Jurkat, Clone E6-1 (cell line): ENCODE results near the gene KIF12.
A peak's percentile ranks its signal among the peaks of the same experiment; 100 is the strongest.
"Not testable (repeated sequence)": the region's sequence is repeated elsewhere in the genome, so short reads cannot be mapped to it uniquely, and the experiment has no call there.

Experiments
- DNase-seq: peaks from one replicate; pipeline ENCODE4 v3.0.0-alpha.2; 2011; ENCODE audit warnings: low read depth, low spot score
- H3K4me3 ChIP-seq: 2 replicates; pipeline ENCODE4 v1.5.1; 2011; ENCODE audit warnings: mild to moderate bottlenecking, low read length, control low read depth, moderate library complexity

The KIF12 gene

DNA sequence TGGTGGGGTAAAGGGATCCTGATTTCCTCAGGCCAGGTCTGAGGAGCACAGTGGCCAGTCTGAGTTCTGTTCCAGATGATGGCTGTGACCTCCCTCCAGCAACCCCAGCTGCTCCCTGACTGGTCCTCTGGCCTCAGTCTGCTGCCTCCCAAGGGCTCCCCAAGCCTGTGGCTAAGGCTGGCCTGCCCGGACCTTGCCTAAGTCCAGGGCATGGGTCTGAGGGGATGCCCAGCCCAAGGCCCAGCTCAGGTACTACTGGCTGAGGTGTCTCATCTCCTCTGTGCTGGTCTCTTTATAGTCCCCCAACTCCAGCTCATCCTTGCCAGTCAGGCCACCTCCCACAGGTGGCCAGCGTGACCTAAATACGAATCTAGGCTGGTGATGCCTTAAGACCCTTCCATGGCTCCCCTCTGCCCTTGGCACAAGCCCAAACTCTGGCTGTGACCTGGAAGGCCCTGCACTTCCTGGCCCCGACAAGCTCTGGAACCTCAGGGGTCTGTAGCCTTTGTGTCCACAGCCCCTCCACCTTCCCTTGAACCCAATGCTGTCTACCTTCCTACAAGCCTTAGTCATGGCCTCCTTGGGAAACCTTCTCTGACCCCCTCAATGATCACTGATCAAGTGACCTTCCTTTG is 9.8 kb downstream of the KIF12 start:
- H3K4me3 ChIP-seq = no peak overlapping the region
- DNase-seq = no peak

DNA sequence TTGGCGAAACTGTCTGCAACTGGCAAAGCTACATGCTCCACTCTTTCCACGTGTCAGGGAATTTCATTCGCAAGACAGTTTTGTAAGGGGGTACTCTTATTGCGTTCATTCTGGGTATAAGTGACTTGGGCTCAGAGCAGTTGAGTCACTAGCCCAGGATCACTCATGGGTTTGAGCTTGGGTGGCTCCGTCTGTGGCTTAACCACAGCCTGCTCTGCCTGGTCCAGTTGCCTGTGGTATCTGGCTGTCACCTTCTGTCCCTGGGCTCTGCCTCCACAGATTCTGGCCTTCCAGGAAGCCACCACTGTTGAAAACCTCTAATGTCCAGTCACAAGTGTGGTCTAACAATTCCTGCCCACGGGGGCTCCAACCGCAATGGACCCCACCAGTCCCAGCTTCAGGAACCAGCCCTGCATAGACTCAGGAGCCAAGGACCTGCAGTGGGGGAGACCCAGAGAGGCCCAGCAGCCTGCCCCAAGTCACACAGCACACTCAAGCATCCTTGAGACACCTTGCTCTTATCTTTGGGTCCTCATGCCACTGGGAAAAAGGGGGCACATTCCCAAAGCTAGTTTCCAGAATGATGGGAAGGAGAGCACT is 10.4 kb downstream of the KIF12 start:
- DNase-seq = no peak
- H3K4me3 ChIP-seq = no peak overlapping the region

DNA sequence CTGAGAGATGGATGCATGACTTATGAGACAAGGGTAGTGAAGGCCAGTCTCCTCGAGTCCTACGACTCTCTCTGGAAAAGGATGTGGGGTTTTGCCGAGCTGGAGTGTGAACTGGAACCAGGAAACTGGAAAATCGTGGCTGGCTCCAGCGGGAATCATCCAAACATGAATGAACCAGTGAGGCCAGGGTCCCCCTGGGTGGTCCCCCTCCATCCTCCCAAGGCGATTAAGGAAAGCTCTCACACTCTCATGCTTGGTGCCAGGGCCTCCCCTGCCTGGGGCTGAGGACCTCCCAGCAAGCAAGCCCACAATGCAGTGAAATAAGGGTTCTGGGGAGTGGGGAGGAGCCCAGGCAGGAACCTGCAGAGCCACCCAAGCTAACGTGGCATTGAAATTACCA is 11.4 kb downstream of the KIF12 start:
- no peak for DNase-seq

GRCh38 chr9:114086607-114087006 is 12.5 kb downstream of the KIF12 start:
- DNase-seq = no peak
- no peak overlapping the region for H3K4me3 ChIP-seq

More for the DNA sequence above, 11.4 kb downstream of the KIF12 start:
- H3K4me3 ChIP-seq = no peak overlapping the region

- H3K4me3 ChIP-seq = no peak overlapping the region
- DNase-seq = no peak
Observed at GRCh38 chr9:114086009-114086408, 13.1 kb downstream of the KIF12 start.

DNA sequence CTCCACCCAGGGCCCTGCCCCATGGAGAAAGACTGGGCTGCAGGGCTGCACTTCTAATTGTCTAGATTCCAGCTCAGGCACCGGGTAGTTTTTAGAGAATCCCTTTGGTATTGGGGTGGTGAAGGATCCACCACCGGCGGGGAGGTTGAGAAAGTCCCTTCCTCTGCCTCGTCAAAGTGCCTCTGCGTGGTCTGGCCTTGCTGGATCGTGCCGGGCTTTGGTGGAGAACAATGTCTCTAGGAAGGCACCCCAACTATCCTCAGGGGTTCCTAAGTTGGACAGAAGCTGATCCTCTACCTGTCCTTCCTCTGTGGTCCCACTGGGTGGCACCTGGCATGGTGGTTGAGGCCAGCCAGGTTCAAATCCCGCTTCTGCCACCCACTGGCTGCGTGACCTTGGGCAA is 13.7 kb downstream of the KIF12 start:
- DNase-seq = no peak
- H3K4me3 ChIP-seq = no peak overlapping the region

- H3K4me3 ChIP-seq = no peak overlapping the region
- DNase-seq = no peak
Observed at GRCh38 chr9:114084282-114085073, 14.6 kb downstream of the KIF12 start.

DNA sequence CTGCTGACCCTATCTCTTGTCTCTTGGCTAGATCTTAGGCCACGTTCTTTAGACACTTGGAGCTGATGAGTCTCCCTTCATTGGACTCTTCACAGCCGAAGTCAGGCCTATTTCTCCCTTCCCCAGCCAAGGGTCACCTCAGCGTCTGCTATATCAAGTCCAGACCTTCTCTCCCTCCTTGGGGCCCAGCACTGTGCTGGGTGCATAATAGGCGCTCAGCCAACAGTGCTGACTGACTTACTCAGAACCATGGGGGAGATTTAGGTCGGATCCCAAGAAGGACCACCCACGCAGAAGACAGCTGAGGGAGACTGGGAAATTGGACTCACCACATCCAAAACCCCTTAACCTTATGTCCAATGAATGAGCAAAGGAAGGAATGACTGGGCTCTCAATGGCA is 15.4 kb downstream of the KIF12 start:
- no peak overlapping the region for H3K4me3 ChIP-seq
- no peak for DNase-seq

DNA sequence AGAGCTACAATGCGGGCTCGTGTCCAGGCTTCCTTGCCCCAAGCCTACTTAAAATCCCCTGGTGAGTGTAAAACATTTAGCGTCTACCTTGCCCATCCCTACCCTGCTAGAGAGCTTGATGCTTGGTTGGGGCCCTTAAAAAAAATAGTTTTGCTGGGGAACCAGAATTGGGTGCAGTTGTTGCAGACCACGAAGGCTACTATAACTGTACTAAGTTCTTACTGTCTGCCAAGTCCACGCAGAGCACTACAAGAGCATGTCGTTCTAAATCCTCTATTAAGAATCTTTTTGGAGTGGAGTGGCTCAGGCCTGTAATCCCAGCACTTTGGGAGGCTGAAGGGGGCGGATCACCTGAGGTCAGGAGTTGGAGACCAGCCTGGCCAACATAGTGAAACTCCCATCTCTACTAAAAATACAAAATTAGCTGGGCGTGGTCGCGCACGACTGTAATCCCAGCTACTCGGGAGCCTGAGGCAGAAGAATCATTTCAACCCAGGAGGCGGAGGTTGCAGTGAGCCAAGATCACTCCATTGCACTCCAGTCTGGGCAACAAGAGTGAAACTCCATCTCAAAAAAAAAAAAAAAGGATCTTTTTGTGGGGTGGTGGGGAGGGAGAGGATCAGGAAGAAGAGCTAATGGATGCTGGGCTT is 16.2 kb downstream of the KIF12 start:
- DNase-seq, H3K4me3 ChIP-seq: not testable (repeated sequence)

DNA sequence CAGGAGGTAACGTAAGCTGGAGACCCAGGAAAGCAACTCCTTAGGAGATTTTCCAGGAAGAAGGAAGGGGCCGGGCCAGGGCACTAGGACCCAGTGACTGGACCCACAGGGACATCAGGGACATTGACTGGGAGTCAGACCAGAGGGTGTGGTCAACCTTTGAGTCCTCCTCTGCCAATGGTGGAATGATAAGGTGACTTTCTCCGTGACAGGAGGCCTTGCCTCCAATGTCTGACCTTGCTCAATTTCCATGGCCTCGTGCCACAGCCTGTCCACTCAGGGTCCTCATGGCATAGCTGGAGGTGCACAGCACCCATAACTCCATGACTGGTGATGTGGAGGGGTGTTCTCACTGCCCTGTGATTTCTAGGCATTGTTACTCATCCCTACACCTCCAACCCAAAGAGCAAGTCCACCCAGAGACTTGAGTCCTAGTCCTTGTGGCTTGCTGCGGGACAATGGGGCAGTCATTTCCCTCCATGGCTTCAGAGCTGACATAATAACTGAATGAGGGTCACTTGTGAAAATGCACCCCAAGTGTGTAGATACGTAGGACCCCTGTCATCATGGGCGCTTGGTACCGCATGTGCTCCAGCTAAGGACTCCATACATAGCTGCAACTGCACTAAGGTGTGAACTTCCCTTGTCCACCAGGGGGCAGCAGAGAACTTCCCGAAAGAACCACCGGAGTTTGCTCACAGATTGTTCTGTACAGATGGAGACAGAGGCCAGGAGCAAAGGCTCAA is 16.9 kb downstream of the KIF12 start:
- H3K4me3 ChIP-seq = no peak overlapping the region

DNA sequence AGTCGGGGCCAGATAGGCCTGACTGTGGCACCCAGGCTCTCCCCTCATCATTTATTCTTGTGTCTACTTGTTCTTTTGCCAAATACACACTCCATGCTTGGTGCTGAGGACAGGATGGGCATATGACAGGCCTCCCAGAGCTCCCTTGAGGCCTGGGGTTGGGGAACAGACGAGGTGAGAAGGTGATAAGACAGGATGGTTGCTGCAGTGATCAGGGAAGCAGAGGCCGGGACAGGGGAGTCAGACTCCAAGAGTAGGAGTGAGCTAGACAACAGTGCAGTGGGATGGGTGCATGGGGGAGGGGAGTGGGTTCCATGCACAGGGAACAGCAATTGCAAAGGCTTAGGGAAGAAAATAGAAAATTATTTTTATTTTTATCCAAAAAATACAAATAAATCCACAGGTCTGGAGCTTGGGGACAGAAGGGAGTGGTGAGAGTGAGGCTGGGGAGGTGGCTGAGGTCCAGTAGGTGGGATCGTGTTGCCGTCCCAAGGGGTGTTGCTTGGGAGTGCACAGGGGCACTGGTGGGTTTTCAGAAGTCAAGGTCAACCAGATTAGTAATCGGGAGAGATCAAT is 17.6 kb downstream of the KIF12 start:
- no peak overlapping the region for H3K4me3 ChIP-seq
- DNase-seq = no peak

More for the DNA sequence above, 16.9 kb downstream of the KIF12 start:
- DNase-seq = peak; percentile 77

DNA sequence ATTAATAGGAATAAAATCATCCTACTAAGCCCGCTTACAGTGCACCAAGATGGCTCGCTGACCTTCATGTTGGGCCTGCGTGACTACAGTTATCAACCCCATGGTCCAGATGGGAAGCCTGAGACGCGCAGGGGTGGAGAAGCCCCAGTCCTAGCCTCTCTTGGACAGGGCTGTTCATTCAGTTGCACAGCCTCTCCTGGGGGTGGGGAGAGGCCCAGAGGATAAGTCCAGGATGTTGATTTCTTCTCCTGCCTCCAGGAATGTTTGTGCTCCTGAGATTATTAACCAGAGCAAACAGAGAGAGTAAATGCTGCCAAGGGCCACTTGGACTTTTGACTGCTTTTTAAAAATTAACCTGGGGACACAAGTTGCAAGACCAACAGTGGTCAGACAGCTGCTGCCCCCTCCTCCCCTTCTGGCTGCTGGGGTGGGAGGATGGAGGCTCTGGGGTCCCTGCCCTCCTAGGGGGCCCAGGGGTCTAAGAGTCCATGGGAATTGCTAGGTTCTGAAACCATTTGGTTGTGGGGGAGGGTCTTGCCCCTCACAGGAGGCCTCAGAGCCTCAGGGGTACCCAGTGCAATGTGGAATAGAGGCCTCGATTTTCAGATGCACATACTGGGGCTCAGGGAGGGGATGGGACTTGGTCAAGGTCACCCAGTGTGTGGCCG is 18.2 kb downstream of the KIF12 start:
- no peak for DNase-seq
- H3K4me3 ChIP-seq = no peak overlapping the region

DNA sequence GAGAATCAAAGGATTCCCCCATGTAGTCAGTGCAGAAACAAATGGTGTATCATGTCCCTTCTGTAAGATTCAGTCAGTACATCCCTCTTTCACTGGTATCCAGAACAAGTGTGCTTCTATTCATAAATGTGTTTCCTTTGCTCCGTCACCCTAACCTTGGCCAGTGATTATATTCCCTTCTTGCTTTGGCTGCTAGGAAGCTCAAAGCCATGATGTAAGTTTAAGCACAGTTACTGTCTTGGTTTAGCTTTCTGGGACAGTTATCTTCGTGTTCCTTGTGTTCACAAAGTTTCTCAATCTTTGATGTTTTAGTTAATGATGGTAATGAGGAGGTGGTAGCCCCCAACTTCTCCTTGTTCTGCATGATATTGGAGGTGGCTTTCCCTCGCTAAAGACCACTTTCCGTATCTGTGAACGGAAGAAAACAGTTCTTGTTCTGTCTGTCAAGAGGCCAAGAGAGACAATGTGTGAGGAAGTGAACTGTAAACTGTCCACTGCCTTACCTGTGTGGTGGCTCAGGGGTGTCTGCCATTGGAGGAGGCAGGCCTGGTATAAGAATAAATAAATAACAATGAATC is 18.8 kb downstream of the KIF12 start:
- no peak for DNase-seq
- H3K4me3 ChIP-seq = no peak overlapping the region

DNA sequence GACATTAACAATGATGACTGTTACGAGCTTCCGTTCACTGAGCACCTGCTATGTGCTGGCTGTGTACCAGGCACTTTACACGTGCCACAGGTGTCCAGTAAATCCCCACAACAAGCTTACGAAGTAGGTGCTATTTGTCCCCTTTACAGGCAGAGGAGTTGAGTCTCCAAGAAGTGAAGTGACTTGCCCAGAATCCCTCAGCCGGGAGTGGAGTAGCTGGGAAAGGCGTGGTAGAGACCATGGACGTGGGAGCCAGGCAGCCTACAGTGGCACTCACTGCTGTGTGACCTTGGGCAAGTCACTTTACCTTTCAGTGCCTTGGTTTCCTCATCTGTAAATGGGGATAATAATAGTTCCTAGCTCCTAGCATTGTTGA is 20.3 kb downstream of the KIF12 start:
- no peak for DNase-seq
- no peak overlapping the region for H3K4me3 ChIP-seq

- DNase-seq = no peak
- H3K4me3 ChIP-seq = no peak within 1 kb of the TSS
Observed at GRCh38 chr9:114078021-114078780, 20.9 kb downstream of the KIF12 start, which contains the start of gene AMBP. Gene AMBP (minus strand): TSS chr9:114078300. CDS start chr9:114078209, 91 bp downstream.

GRCh38 chr9:114077162-114077837 is 21.8 kb downstream of the KIF12 start:
- H3K4me3 ChIP-seq = no peak overlapping the region
- DNase-seq = no peak
